Stimulated activated CD4-positive, alpha-beta T cell treated with anti-CD3 and anti-CD28 coated beads, TNF-alpha, amount 100 ng/mL, for 1 hour (primary cell): Measurements from ENCODE around the gene NBEAL2.
"Not testable (repeated sequence)": the region's sequence is repeated elsewhere in the genome, so short reads cannot be mapped to it uniquely, and the experiment has no call there.

ENCODE experiments used
- DNase-seq, 3 donors: peaks; one replicate each; pipeline ENCODE4 v3.0.0-alpha.2; 2020; ENCODE audit warnings: low read depth in 3 of 3, low spot score in 1 of 3

The NBEAL2 gene

GRCh38 chr3:47010111-47010712, 30.7 kb downstream of the NBEAL2 start:
- no peak for DNase-seq

GRCh38 chr3:47010910-47011309, 31.4 kb downstream of the NBEAL2 start:
- no peak for DNase-seq

- no peak for DNase-seq
These were observed 31.9 kb downstream of the NBEAL2 start for GRCh38 chr3:47011371-47011770.

- DNase-seq, result no peak
These were observed 33.1 kb downstream of the NBEAL2 start for GRCh38 chr3:47012342-47013230.

- no peak for DNase-seq
These were observed 33.8 kb downstream of the NBEAL2 start for GRCh38 chr3:47013231-47013630.

GRCh38 chr3:47014036-47014435, 34.6 kb downstream of the NBEAL2 start:
- DNase-seq, result no peak

GRCh38 chr3:47015151-47015550, 35.7 kb downstream of the NBEAL2 start:
- DNase-seq, result no peak

GRCh38 chr3:47016086-47016933, 36.8 kb downstream of the NBEAL2 start:
- DNase-seq, result no peak

- DNase-seq, result no peak
These were observed 37.5 kb downstream of the NBEAL2 start for GRCh38 chr3:47016934-47017435.

GRCh38 chr3:47017504-47018268, 38.2 kb downstream of the NBEAL2 start:
- no peak for DNase-seq

GRCh38 chr3:47018269-47018611, 38.8 kb downstream of the NBEAL2 start:
- no peak for DNase-seq

- no peak for DNase-seq
These were observed 39.7 kb downstream of the NBEAL2 start for GRCh38 chr3:47019201-47019600.

GRCh38 chr3:47020311-47020710, 40.8 kb downstream of the NBEAL2 start:
- no peak for DNase-seq

- no peak for DNase-seq
These were observed 43.2 kb downstream of the NBEAL2 start for GRCh38 chr3:47022641-47023071.

- DNase-seq, result no peak
These were observed 45.5 kb downstream of the NBEAL2 start for GRCh38 chr3:47024932-47025331.

GRCh38 chr3:47026432-47026831, 47.0 kb downstream of the NBEAL2 start:
- DNase-seq, result not testable (repeated sequence)

- no peak for DNase-seq
These were observed 48.7 kb downstream of the NBEAL2 start for GRCh38 chr3:47028146-47028545.

- DNase-seq, result no peak
These were observed 49.2 kb downstream of the NBEAL2 start for GRCh38 chr3:47028667-47029066.

- DNase-seq, result not testable (repeated sequence)
These were observed 51.6 kb downstream of the NBEAL2 start for GRCh38 chr3:47031041-47031440.

GRCh38 chr3:47034868-47035489, 55.5 kb downstream of the NBEAL2 start:
- DNase-seq, result no peak
